Right atrium auricular region (tissue), 2 donors: ENCODE measurements around the gene POU6F2. TPM values are rescaled to one million over a fixed set of nuclear protein-coding genes. Genes with fewer than 3 reads are reported as not detected.

Source experiments
- DNase-seq: peaks from one replicate; pipeline ENCODE4 v3.0.0-alpha.2; 2019; ENCODE audit warnings: low spot score
- H3K27ac ChIP-seq, 2 donors: fragments of 200-600 bp; sonication (generic); 1 replicate in 1 of 2; 2 replicates in 1 of 2; pipeline ENCODE4 v1.5.1; 2016 to 2019
- H3K27me3 ChIP-seq, 2 donors: fragments of 200-600 bp; sonication (generic); one replicate each; pipeline versions ENCODE4 v1.5.1 to v1.6.0; 2017 to 2019
- H3K36me3 ChIP-seq: fragments of 200-600 bp; sonication (generic); one replicate; pipeline ENCODE4 v1.5.1; 2016
- H3K4me1 ChIP-seq, 2 donors: fragments of 200-600 bp; sonication (generic); one replicate each; pipeline versions ENCODE4 v1.5.1 to v1.6.0; 2017 to 2019
- H3K4me3 ChIP-seq, 2 donors: fragments of 200-600 bp; sonication (generic); 1 replicate in 1 of 2; 2 replicates in 1 of 2; pipeline ENCODE4 v1.5.1; 2017 to 2019; ENCODE audit warnings: mild to moderate bottlenecking in 1 of 2, moderate library complexity in 1 of 2
- H3K9me3 ChIP-seq, 2 donors: fragments of 200-600 bp; sonication (generic); one replicate each; pipeline ENCODE4 v1.5.1; 2019
- total RNA-seq, 2 donors: library from RNA; depleted of rRNA; stranded (reverse); fragments of >200 nt; gene quantifications; one replicate each; pipeline ENCODE4 v1.1.0, GENCODE V29; 2016
- TF ChIP-seq, protein P1 (sequence below), 2 donors: fragments of 200-600 bp; sonication (generic); IDR thresholded peaks; one replicate each; pipeline ENCODE4 v1.5.1; 2019; ENCODE audit warnings: antibody characterized with exemption in 2 of 2

POU6F2 gene
- total RNA-seq, 2 donors from 2014 or later, result 0.85 to 1.5 TPM

DNA sequence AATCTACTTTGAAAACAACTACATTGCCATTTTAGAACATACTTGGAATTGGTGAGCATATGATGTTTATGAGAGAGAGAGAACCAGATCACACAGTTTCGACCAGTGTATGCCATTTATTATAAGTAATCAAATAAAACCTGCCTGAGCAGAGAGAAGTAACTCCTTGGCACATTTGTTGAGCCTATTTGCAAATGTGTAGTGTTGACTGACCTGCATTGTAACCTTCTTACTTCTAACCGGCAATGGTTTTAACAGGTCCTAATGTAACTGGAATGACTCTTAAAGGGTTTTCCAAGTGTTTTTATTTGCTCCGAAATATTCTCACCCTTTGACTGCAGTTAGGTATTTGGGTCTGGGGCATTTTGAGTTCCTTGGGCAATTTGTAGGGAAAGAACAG, 167.6 kb downstream of the POU6F2 start:
- Histone ChIP-seq H3K9me3 (no peaks in the 10 kb centered on the region), H3K4me1 (no peaks in the 10 kb centered on the region), H3K27me3 (no peaks in the 10 kb centered on the region), H3K36me3 (no peaks in the 10 kb centered on the region), H3K27ac (no peak overlapping the region), H3K4me3 (no peak overlapping the region)
- TF ChIP-seq, protein P1, sequence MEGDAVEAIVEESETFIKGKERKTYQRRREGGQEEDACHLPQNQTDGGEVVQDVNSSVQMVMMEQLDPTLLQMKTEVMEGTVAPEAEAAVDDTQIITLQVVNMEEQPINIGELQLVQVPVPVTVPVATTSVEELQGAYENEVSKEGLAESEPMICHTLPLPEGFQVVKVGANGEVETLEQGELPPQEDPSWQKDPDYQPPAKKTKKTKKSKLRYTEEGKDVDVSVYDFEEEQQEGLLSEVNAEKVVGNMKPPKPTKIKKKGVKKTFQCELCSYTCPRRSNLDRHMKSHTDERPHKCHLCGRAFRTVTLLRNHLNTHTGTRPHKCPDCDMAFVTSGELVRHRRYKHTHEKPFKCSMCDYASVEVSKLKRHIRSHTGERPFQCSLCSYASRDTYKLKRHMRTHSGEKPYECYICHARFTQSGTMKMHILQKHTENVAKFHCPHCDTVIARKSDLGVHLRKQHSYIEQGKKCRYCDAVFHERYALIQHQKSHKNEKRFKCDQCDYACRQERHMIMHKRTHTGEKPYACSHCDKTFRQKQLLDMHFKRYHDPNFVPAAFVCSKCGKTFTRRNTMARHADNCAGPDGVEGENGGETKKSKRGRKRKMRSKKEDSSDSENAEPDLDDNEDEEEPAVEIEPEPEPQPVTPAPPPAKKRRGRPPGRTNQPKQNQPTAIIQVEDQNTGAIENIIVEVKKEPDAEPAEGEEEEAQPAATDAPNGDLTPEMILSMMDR (IDR thresholded peaks at IDR 0.05), result no peak
- DNase-seq, result no peak

DNA sequence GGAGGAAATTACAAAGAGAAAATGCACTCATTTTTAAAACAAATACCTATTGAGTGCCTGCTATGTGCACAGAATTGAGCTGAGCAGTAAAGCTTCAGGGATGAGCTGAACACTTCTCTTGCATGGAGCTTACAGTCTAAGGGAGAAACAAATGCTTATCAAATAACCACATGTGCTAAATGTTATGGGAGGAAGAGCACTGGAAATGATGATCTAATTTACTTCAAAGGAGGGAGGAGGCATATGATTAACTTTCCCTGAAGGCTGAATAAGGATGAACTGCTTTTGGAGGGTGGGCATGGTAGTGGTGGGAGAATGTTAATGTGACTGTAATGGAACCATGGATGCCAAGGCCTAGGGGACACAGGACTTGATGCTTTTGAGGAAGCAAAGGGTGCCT, 168.2 kb downstream of the POU6F2 start:
- TF ChIP-seq, protein P1 (IDR thresholded peaks at IDR 0.05), result no peak
- Histone ChIP-seq H3K27me3 (no peaks in the 10 kb centered on the region), H3K4me1 (no peaks in the 10 kb centered on the region), H3K9me3 (no peaks in the 10 kb centered on the region), H3K27ac (no peak overlapping the region), H3K4me3 (no peak overlapping the region), H3K36me3 (no peaks in the 10 kb centered on the region)
- no peak for DNase-seq

DNA sequence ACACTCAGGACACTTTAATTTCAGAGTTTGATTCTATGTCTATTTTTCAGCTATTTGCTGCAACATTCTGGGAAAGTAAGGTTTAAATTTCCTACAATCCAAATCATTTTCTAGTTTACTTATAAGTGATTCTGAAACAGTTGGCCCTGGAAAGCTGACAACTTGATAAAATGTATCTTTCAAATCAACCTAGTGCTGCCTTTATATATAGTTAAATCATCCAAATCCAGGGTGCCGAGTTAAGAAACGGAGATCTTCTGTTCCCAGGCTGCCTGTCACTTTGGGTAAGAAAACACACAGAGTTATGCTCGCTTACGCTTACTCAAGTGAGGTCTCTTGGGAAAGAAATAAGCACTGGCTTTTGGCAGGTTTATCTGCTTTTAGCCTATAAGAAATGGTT, 175.0 kb downstream of the POU6F2 start:
- H3K36me3 ChIP-seq, result no peaks in the 10 kb centered on the region
- DNase-seq, result no peak
- no peaks in the 10 kb centered on the region for H3K9me3 ChIP-seq
- H3K4me3 ChIP-seq, result no peak overlapping the region
- H3K27ac ChIP-seq, result no peak overlapping the region
- no peaks in the 10 kb centered on the region for H3K27me3 ChIP-seq
- TF ChIP-seq, protein P1 (IDR thresholded peaks at IDR 0.05), result no peak
- H3K4me1 ChIP-seq, result no peaks in the 10 kb centered on the region

DNA sequence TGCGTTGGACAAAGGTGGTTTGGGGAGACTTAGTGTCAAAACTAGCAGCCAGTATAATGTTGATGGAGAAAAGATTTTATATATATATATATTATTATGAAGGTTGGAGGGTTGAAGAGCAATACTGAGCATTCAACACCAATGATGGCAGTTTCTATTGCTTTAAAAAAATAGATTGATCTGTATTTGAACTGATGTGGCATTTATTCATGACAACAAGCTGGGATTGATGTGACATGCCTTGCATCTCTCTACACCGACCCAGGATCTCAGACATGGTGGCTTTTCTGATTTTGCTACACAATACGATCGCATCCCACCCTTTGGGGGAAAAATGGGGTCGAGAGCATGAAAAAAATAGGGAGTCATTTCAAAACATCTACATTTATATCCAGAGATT, 175.4 kb downstream of the POU6F2 start:
- H3K4me1 ChIP-seq, result no peaks in the 10 kb centered on the region
- TF ChIP-seq, protein P1 (IDR thresholded peaks at IDR 0.05), result no peak
- H3K9me3 ChIP-seq, result no peaks in the 10 kb centered on the region
- H3K36me3 ChIP-seq, result no peaks in the 10 kb centered on the region
- H3K27me3 ChIP-seq, result no peaks in the 10 kb centered on the region
- DNase-seq, result no peak
- H3K4me3 ChIP-seq, result no peak overlapping the region
- H3K27ac ChIP-seq, result no peak overlapping the region

DNA sequence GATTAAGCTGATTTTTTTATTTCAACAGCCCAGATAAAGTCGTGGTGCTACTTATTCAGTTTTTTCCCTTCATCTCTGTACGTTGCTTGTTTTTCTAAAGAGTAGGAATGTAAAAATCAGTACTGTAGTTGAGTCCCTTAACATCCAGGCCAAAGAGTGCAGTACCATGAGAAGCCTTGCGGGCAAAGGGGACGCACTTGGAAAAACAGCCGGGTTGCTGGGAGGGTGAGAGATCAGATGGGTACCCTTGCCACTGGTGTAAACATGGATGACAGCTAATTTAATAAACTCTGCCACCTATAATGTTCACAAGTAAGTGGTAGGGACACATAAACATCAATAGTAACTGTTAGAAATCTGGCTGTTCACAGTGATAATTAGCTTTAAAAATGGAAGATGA, 175.9 kb downstream of the POU6F2 start:
- no peaks in the 10 kb centered on the region for H3K4me1 ChIP-seq
- TF ChIP-seq, protein P1 (IDR thresholded peaks at IDR 0.05), result no peak
- no peaks in the 10 kb centered on the region for H3K9me3 ChIP-seq
- no peak for DNase-seq
- H3K36me3 ChIP-seq, result no peaks in the 10 kb centered on the region
- no peaks in the 10 kb centered on the region for H3K27me3 ChIP-seq
- no peak overlapping the region for H3K27ac ChIP-seq
- H3K4me3 ChIP-seq, result no peak overlapping the region

DNA sequence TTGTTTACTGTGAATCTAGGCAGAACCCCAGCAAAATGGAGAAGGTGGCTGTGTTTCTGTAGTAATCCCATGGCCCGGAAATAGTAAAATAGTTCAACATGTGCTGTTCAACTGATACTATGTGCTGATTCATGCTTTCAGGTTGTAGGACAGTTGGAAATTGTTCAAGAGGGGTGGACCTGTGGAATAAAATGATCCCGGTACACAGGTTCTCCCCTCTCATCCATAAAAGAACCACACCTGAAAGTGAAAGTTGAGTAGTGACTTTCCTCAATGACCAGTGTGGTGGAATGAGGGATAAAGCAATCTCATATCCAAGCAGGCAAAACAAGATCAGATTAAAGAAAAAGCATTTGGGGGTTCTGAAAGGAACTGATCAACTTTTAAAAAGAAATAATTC, 177.1 kb downstream of the POU6F2 start:
- Histone ChIP-seq H3K9me3 (no peaks in the 10 kb centered on the region), H3K36me3 (no peaks in the 10 kb centered on the region), H3K27me3 (no peaks in the 10 kb centered on the region), H3K27ac (no peak overlapping the region), H3K4me3 (no peak overlapping the region), H3K4me1 (no peaks in the 10 kb centered on the region)
- TF ChIP-seq, protein P1 (IDR thresholded peaks at IDR 0.05), result no peak
- DNase-seq, result no peak
